ENCODE data around the gene RPL39L. TPM values are rescaled to one million over a fixed set of nuclear protein-coding genes. Genes with fewer than 3 reads are reported as not detected.

Gene RPL39L
- total RNA-seq, 1 donor, result 7.6 TPM

DNA sequence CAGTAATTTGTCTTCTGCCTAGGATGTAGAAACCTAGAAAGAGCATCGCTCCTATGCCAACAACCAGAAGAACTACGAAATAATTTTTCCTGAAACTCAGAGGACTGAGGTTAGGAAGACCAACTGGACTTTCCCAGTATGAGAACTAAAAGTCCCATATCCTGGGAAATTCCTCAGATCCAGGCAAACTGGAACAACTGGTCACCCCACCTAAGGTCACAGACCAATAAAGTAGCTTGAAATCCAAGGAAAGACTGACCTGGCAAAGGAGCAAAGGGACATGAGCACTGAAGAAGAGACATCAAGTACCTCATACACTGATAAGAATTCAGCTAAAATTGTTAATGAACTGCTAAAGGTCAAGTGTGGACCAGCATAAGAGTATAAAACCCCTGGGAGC is 6.6 kb downstream of the RPL39L start:
- H3K27me3 ChIP-seq (ENCODE audit: insufficient read depth, low read length), result no peaks in the 10 kb centered on the region
- TF ChIP-seq, protein P1, sequence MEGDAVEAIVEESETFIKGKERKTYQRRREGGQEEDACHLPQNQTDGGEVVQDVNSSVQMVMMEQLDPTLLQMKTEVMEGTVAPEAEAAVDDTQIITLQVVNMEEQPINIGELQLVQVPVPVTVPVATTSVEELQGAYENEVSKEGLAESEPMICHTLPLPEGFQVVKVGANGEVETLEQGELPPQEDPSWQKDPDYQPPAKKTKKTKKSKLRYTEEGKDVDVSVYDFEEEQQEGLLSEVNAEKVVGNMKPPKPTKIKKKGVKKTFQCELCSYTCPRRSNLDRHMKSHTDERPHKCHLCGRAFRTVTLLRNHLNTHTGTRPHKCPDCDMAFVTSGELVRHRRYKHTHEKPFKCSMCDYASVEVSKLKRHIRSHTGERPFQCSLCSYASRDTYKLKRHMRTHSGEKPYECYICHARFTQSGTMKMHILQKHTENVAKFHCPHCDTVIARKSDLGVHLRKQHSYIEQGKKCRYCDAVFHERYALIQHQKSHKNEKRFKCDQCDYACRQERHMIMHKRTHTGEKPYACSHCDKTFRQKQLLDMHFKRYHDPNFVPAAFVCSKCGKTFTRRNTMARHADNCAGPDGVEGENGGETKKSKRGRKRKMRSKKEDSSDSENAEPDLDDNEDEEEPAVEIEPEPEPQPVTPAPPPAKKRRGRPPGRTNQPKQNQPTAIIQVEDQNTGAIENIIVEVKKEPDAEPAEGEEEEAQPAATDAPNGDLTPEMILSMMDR (IDR thresholded peaks at IDR 0.05; ENCODE audit: extremely low read depth, low read depth, low read length), result no peak
- DNase-seq (ENCODE audit: insufficient read length, low spot score, missing footprints), result no peak
- H3K36me3 ChIP-seq (ENCODE audit: insufficient read depth, low read length), result no peaks in the 10 kb centered on the region
- H3K4me1 ChIP-seq (ENCODE audit: insufficient read depth, low read length), result peaks cover 2% of the 10 kb centered on the region
- no peaks in the 10 kb centered on the region for H3K9me3 ChIP-seq (ENCODE audit: low read depth, low read length)
- no peak overlapping the region for H3K4me2 ChIP-seq (ENCODE audit: insufficient read depth, low read length)
- H3K4me3 ChIP-seq (ENCODE audit: insufficient read depth, low read length), result no peak overlapping the region
- peaks cover 12% of the 10 kb centered on the region for H3K79me2 ChIP-seq (ENCODE audit: insufficient read depth, low read length)
- no peak overlapping the region for H3K27ac ChIP-seq (ENCODE audit: low read depth, low read length)
- no peaks in the 10 kb centered on the region for H4K20me1 ChIP-seq (ENCODE audit: insufficient read depth, low read length)
- no peak overlapping the region for H2AFZ ChIP-seq (ENCODE audit: low read length)

DNA sequence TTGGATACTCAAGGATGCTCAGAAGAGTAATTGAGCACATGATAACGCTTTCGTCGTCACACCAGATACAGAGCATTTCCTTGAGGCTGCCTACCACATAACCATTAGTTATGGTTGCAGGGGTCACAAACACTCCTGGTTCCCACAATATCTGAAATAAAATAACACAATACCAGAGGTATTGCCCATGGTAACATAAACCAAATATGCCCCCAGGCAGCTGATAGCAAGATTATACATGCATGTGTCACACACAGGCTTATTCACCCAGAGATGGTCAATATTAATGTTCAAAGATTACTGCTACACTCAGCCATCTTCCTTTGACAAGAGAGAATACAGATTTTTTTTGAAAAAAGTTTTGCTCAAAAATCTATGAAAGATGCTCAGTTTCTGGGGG is 7.3 kb downstream of the RPL39L start:
- no peak overlapping the region for H2AFZ ChIP-seq (ENCODE audit: low read length)
- TF ChIP-seq, protein P1 (IDR thresholded peaks at IDR 0.05; ENCODE audit: extremely low read depth, low read depth, low read length), result no peak
- H3K36me3 ChIP-seq (ENCODE audit: insufficient read depth, low read length), result no peaks in the 10 kb centered on the region
- no peak for DNase-seq (ENCODE audit: insufficient read length, low spot score, missing footprints)
- H3K27me3 ChIP-seq (ENCODE audit: insufficient read depth, low read length), result no peaks in the 10 kb centered on the region
- peaks cover 2% of the 10 kb centered on the region for H3K4me1 ChIP-seq (ENCODE audit: insufficient read depth, low read length)
- no peak overlapping the region for H3K4me3 ChIP-seq (ENCODE audit: insufficient read depth, low read length)
- no peaks in the 10 kb centered on the region for H4K20me1 ChIP-seq (ENCODE audit: insufficient read depth, low read length)
- H3K9me3 ChIP-seq (ENCODE audit: low read depth, low read length), result no peaks in the 10 kb centered on the region
- H3K27ac ChIP-seq (ENCODE audit: low read depth, low read length), result no peak overlapping the region
- peaks cover 12% of the 10 kb centered on the region for H3K79me2 ChIP-seq (ENCODE audit: insufficient read depth, low read length)
- H3K4me2 ChIP-seq (ENCODE audit: insufficient read depth, low read length), result no peak overlapping the region

DNA sequence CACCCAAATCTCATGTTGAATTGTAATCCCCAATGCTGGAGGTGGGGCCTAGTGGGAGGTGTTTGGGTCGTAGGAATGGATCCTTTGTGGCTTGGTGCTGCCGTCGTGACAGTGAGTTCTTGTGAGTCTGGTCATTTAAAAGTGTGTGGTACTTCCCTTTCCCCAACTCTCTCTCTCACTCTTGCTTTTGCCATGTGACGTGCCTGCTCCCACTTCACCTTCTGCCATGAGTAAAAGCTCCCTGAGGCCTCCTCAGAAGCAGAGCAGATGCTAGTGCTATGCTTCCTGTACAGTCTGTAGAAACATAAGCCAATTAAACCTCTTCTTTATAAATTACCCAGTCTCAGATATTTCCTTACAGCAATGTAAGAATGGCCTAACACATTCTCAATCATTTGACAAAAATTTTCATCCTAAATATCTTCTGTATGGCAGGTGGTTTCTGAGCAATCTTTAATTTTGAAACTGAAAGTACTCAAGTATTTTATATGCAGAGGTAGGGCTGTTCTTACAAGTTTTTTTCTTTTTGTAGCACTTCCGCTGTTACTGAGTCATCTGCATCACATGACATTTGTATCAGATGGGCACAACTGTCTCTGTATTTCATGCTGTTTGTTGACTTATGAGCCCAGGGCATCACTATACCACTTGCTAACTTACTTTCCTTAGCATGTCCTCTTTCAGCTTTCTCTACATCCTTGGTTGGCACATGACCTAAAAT is 8.8 kb downstream of the RPL39L start:
- no peaks in the 10 kb centered on the region for H3K4me1 ChIP-seq (ENCODE audit: insufficient read depth, low read length)
- TF ChIP-seq, protein P1 (IDR thresholded peaks at IDR 0.05; ENCODE audit: extremely low read depth, low read depth, low read length), result no peak
- H3K36me3 ChIP-seq (ENCODE audit: insufficient read depth, low read length), result no peaks in the 10 kb centered on the region
- peaks cover 10% of the 10 kb centered on the region for H3K79me2 ChIP-seq (ENCODE audit: insufficient read depth, low read length)
- H4K20me1 ChIP-seq (ENCODE audit: insufficient read depth, low read length), result no peaks in the 10 kb centered on the region
- peak overlapping the region; percentile 38 for H3K4me3 ChIP-seq (ENCODE audit: insufficient read depth, low read length)
- no peak for DNase-seq (ENCODE audit: insufficient read length, low spot score, missing footprints)
- H3K9me3 ChIP-seq (ENCODE audit: low read depth, low read length), result no peaks in the 10 kb centered on the region
- H3K27me3 ChIP-seq (ENCODE audit: insufficient read depth, low read length), result no peaks in the 10 kb centered on the region
- peak overlapping the region; percentile 58 for H2AFZ ChIP-seq (ENCODE audit: low read length)
- peak overlapping the region; percentile 35 for H3K4me2 ChIP-seq (ENCODE audit: insufficient read depth, low read length)
- H3K27ac ChIP-seq (ENCODE audit: low read depth, low read length), result no peak overlapping the region

GRCh38 chr3:187125319-187126031 is 13.8 kb downstream of the RPL39L start:
- Histone ChIP-seq H3K9me3 (ENCODE audit: low read depth, low read length) (no peaks in the 10 kb centered on the region), H3K4me2 (ENCODE audit: insufficient read depth, low read length) (no peak overlapping the region), H3K27me3 (ENCODE audit: insufficient read depth, low read length) (no peaks in the 10 kb centered on the region), H3K4me1 (ENCODE audit: insufficient read depth, low read length) (peaks cover 2% of the 10 kb centered on the region), H3K27ac (ENCODE audit: low read depth, low read length) (no peak overlapping the region), H3K36me3 (ENCODE audit: insufficient read depth, low read length) (peaks cover 6% of the 10 kb centered on the region), H3K79me2 (ENCODE audit: insufficient read depth, low read length) (peaks cover 8% of the 10 kb centered on the region), H2AFZ (ENCODE audit: low read length) (no peak overlapping the region), H4K20me1 (ENCODE audit: insufficient read depth, low read length) (no peaks in the 10 kb centered on the region), H3K4me3 (ENCODE audit: insufficient read depth, low read length) (no peak overlapping the region)
- DNase-seq (ENCODE audit: insufficient read length, low spot score, missing footprints), result no peak
- TF ChIP-seq, protein P1 (IDR thresholded peaks at IDR 0.05; ENCODE audit: extremely low read depth, low read depth, low read length), result no peak

Measured in osteoblast (primary cell).